OCI-LY7 (cell line): ENCODE results near the gene POLR2F. TPM values are rescaled to one million over a fixed set of nuclear protein-coding genes. Genes with fewer than 3 reads are reported as not detected.

Experiments used
- BruUV-seq: library from RNA; stranded (reverse); fragments of 400-500 nt; replicated peaks from 2 replicates; lab custom pipeline; 2021; lab: Mats Ljungman, UMichigan
- CTCF ChIA-PET: fragments of 300-600 bp; sonication (Branson Sonifier 250); formaldehyde crosslinking; loops from one replicate; lab custom pipeline; 2022; ENCODE audit warnings: antibody characterized with exemption; ENCODE audit not compliant: unreplicated experiment; lab: Charles Lee
- POLR2A ChIA-PET: fragments of 300-600 bp; sonication (Branson Sonifier 250); formaldehyde crosslinking; loops from one replicate; lab custom pipeline; 2022; ENCODE audit warnings: antibody characterized with exemption; lab: Charles Lee
- DNase-seq: peaks from one replicate; pipeline ENCODE4 v3.0.0-alpha.2; 2015; ENCODE audit warnings: low spot score
- H2AFZ ChIP-seq: fragments of 200-600 bp; sonication (generic), shearing (Covaris generic); 2 replicates; pipeline ENCODE4 v1.6.1; 2014; ENCODE audit warnings: mild to moderate bottlenecking, antibody characterized with exemption, low read length, moderate library complexity
- H3K27ac ChIP-seq: fragments of 200-600 bp; sonication (generic); 2 replicates; pipeline ENCODE4 v1.5.1; 2014; ENCODE audit warnings: mixed run types, low read depth, mild to moderate bottlenecking, moderate library complexity, low read length, inconsistent platforms; ENCODE audit not compliant: poor library complexity, severe bottlenecking
- H3K36me3 ChIP-seq: fragments of 200-600 bp; sonication (generic); 2 replicates; pipeline ENCODE4 v1.6.1; 2014; ENCODE audit warnings: mild to moderate bottlenecking, antibody characterized with exemption, low read length, moderate library complexity, mixed read lengths; ENCODE audit not compliant: insufficient read depth
- H3K4me1 ChIP-seq: fragments of 200-600 bp; sonication (generic); 2 replicates; pipeline ENCODE4 v1.5.1; 2014; ENCODE audit warnings: mild to moderate bottlenecking, low read length; ENCODE audit not compliant: insufficient read depth, poor library complexity, severe bottlenecking
- H3K4me2 ChIP-seq: fragments of 200-600 bp; sonication (generic); 2 replicates; pipeline ENCODE4 v1.6.1; 2014; ENCODE audit warnings: mild to moderate bottlenecking, low read length
- H3K4me3 ChIP-seq: fragments of 200-600 bp; sonication (generic); 2 replicates; pipeline ENCODE4 v1.5.1; 2014; ENCODE audit warnings: mild to moderate bottlenecking, low read depth, low read length; ENCODE audit not compliant: poor library complexity, severe bottlenecking
- H3K79me2 ChIP-seq: fragments of 200-600 bp; sonication (generic); 2 replicates; pipeline ENCODE4 v1.6.1; 2016; ENCODE audit warnings: low read depth, mild to moderate bottlenecking, low read length, moderate library complexity, mixed read lengths; ENCODE audit not compliant: insufficient read depth
- H3K9me2 ChIP-seq: fragments of 200-600 bp; sonication (generic); 2 replicates; pipeline ENCODE4 v1.6.1; 2016; ENCODE audit warnings: mild to moderate bottlenecking, low read length, mixed read lengths; ENCODE audit not compliant: insufficient read depth
- H3K9me3 ChIP-seq: fragments of 200-600 bp; sonication (generic); 2 replicates; pipeline ENCODE4 v1.6.1; 2014; ENCODE audit warnings: mild to moderate bottlenecking, mixed run types, low read length, mixed read lengths
- H4K20me1 ChIP-seq: fragments of 200-600 bp; sonication (generic); 2 replicates; pipeline ENCODE4 v1.6.1; 2014; ENCODE audit warnings: mild to moderate bottlenecking, antibody characterized with exemption, low read length, moderate library complexity, mixed read lengths; ENCODE audit not compliant: insufficient read depth
- EZH2phosphoT487 ChIP-seq: fragments of 200-600 bp; sonication (generic); IDR thresholded peaks from 2 replicates; pipeline ENCODE4 v1.6.1; 2018; ENCODE audit warnings: low read depth, borderline replicate concordance, mild to moderate bottlenecking, mixed run types, antibody characterized with exemption, low read length, moderate library complexity, mixed read lengths
- intact Hi-C: fragments of 100-400 bp; cut with micrococcal nuclease; formaldehyde crosslinking; loops from one replicate; pipeline ENCODE4 v1.10.0; 2022; ENCODE audit not compliant: unreplicated experiment
- total RNA-seq, 2 experiments: library from RNA; depleted of rRNA in 1 of 2; stranded (reverse); fragments of >200 nt in 1 of 2; shearing (Covaris generic) in 1 of 2; gene quantifications; 2 replicates each; pipeline ENCODE4 v1.2.3, GENCODE V29; 2014 to 2022
- TF ChIP-seq, protein P1 (sequence below): fragments of 200-600 bp; sonication (generic); conservative IDR thresholded peaks from 2 replicates; pipeline ENCODE4 v1.5.1; 2014; ENCODE audit warnings: mild to moderate bottlenecking, antibody characterized with exemption, low read length, moderate library complexity, mixed read lengths

The POLR2F gene
- total RNA-seq, 2 experiments from 2014 or later, result 71.2 to 85.9 TPM

DNA sequence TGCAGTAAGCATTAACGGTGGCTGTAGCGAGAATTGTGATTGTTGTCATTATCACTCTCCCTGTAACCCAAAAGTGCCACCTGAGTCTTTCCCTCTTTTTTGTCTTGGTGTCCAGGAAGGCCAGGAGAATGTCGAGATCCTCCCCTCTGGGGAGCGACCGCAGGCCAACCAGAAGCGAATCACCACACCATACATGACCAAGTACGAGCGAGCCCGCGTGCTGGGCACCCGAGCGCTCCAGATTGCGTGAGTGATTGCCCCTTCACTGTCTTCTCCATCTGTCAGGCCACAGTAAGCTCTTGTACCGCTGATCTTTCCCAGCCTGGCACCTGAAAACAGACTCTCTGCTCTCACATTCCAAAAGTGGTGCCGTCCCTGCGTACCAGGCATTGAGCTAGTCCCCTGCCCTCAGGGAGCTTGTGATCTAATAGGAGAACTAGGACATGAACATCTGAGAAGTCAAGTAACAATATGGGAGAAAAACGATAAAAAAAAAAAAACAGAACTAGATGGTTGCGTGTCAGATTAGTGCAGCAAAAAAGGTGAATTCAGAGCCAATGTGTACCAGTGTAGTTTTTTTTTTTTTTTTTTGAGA, 5.8 kb downstream of the POLR2F start:
- no peak overlapping the region for H3K4me3 ChIP-seq
- peaks cover 6% of the 10 kb centered on the region for H4K20me1 ChIP-seq
- BruUV-seq, result no TSS peak
- no peak overlapping the region for H2AFZ ChIP-seq
- H3K36me3 ChIP-seq, result peaks cover 72% of the 10 kb centered on the region
- H3K9me2 ChIP-seq, result no peaks in the 10 kb centered on the region
- DNase-seq, result no peak
- no peaks in the 10 kb centered on the region for H3K9me3 ChIP-seq
- TF ChIP-seq, protein P1, sequence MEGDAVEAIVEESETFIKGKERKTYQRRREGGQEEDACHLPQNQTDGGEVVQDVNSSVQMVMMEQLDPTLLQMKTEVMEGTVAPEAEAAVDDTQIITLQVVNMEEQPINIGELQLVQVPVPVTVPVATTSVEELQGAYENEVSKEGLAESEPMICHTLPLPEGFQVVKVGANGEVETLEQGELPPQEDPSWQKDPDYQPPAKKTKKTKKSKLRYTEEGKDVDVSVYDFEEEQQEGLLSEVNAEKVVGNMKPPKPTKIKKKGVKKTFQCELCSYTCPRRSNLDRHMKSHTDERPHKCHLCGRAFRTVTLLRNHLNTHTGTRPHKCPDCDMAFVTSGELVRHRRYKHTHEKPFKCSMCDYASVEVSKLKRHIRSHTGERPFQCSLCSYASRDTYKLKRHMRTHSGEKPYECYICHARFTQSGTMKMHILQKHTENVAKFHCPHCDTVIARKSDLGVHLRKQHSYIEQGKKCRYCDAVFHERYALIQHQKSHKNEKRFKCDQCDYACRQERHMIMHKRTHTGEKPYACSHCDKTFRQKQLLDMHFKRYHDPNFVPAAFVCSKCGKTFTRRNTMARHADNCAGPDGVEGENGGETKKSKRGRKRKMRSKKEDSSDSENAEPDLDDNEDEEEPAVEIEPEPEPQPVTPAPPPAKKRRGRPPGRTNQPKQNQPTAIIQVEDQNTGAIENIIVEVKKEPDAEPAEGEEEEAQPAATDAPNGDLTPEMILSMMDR, result no peak
- TF ChIP-seq EZH2phosphoT487, result no peak
- peaks cover 8% of the 10 kb centered on the region for H3K79me2 ChIP-seq
- no peak overlapping the region for H3K27ac ChIP-seq
- CTCF ChIA-PET, result no interaction called here
- POLR2A ChIA-PET, result interaction anchor here (0.7 to 0.8 kb wide), 3 partner anchors 107 to 152 kb away, joined by 4 to 7 read pairs (median 5); partner anchors contain the start of gene GCAT
- H3K4me1 ChIP-seq, result peaks cover 8% of the 10 kb centered on the region
- no peak overlapping the region for H3K4me2 ChIP-seq
- intact Hi-C loops, result no loop called here

DNA sequence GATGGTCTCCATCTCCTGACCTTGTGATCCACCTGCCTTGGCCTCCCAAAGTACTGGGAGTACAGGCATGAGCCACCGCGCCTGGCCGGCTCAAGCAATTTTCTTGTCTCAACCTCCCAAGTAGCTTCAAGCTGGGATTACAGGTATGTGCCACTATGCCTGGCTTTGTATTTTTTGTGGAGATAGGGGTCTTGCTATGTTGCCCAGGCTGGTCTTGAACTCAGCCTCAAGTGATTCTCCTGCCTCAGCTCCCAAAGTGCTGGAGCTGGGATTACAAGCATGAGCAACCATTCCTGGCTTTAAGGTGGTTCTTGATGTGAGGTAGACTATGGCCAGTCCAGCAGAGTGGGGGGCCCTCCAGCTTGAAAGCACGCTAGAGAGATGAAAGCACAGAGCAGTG, 7.6 kb downstream of the POLR2F start:
- BruUV-seq, result no TSS peak
- Histone ChIP-seq H2AFZ (no peak overlapping the region), H3K9me3 (no peaks in the 10 kb centered on the region), H3K4me1 (no peaks in the 10 kb centered on the region), H3K79me2 (no peaks in the 10 kb centered on the region), H3K36me3 (peaks cover 78% of the 10 kb centered on the region), H3K4me3 (no peak overlapping the region), H4K20me1 (no peaks in the 10 kb centered on the region), H3K9me2 (no peaks in the 10 kb centered on the region), H3K27ac (no peak overlapping the region), H3K4me2 (no peak overlapping the region)
- intact Hi-C loops, result no loop called here
- POLR2A ChIA-PET, result no interaction called here
- TF ChIP-seq, protein P1, result no peak
- no peak for TF ChIP-seq EZH2phosphoT487
- no peak for DNase-seq
- CTCF ChIA-PET, result no interaction called here

DNA sequence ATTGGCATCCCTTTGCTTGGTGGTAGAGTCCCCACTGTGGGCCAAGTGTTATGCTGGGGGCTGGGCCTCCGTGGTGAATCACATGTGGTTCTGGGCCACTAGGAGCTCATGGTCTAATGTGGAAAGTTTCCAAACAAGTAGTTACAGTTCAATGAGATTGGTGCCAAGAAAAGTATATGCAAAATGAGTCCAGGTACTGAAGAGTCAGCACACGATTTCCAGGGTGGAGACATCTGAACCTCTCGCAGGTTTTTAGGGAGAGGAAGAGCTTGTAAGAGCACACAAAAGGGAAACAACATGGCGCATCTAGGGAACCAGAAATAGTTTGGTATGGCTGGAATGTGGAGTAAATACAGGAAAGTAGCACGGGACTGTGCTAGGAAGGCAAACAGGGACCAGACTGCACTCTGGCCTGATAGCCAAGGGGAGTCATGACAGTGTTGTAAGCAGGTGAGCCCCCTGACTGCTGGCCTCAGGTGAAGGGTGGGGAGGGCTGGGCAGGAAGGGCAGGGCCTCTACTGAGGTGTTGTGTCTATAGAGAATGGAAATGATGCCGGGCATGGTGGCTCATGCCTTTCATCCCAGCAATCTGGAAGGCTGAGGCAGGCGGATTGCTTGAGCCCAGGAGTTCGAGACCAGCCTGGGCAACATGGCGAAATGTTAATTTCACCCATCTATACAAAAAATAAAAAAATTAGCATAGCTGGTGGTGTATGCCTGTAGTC, 12.6 kb downstream of the POLR2F start:
- ChIA-PET CTCF (no interaction called here), POLR2A (interaction anchor here (0.7 kb wide), 1 partner anchor 11 kb away, joined by 3 read pairs; no protein-coding TSS in a partner anchor)
- H3K9me2 ChIP-seq, result no peaks in the 10 kb centered on the region
- no peaks in the 10 kb centered on the region for H4K20me1 ChIP-seq
- no TSS peak for BruUV-seq
- H3K9me3 ChIP-seq, result no peaks in the 10 kb centered on the region
- intact Hi-C loops, result loop anchor here (1.0 to 2.0 kb wide), 2 partner anchors 59 to 149 kb away; partner anchors contain the start of gene MICALL1
- H3K4me1 ChIP-seq, result no peaks in the 10 kb centered on the region
- TF ChIP-seq EZH2phosphoT487, result no peak
- TF ChIP-seq, protein P1, result no peak
- no peak overlapping the region for H2AFZ ChIP-seq
- H3K4me3 ChIP-seq, result no peak overlapping the region
- H3K4me2 ChIP-seq, result no peak overlapping the region
- H3K27ac ChIP-seq, result no peak overlapping the region
- no peaks in the 10 kb centered on the region for H3K79me2 ChIP-seq
- DNase-seq, result no peak
- peaks cover 69% of the 10 kb centered on the region for H3K36me3 ChIP-seq
